Stimulated activated CD4-positive, alpha-beta T cell treated with anti-CD3 and anti-CD28 coated beads, Interleukin-12 subunit alpha, Interleukin-12 subunit beta, amount 100 ng/mL, for 24 hours (primary cell): ENCODE results near the gene ATP13A2.
"Not testable (repeated sequence)": the region's sequence is repeated elsewhere in the genome, so short reads cannot be mapped to it uniquely, and the experiment has no call there.

ENCODE experiments used
- DNase-seq, 2 experiments: peaks; one replicate each; pipeline ENCODE4 v3.0.0-alpha.2; 2020; ENCODE audit warnings: low read depth in 2 of 2

ATP13A2 gene

GRCh38 chr1:16978139-16978538, 33.6 kb downstream of the ATP13A2 start:
- no peak for DNase-seq

- DNase-seq: no peak
Measured at GRCh38 chr1:16977377-16977776, 34.4 kb downstream of the ATP13A2 start.

- no peak for DNase-seq
Measured at GRCh38 chr1:16976966-16977365, 34.8 kb downstream of the ATP13A2 start.

- no peak for DNase-seq
Measured at GRCh38 chr1:16975838-16976237, 35.9 kb downstream of the ATP13A2 start.

- DNase-seq: no peak
Measured at GRCh38 chr1:16975211-16975610, 36.5 kb downstream of the ATP13A2 start.

GRCh38 chr1:16973215-16973614, 38.5 kb downstream of the ATP13A2 start:
- no peak for DNase-seq

GRCh38 chr1:16972189-16972895, 39.4 kb downstream of the ATP13A2 start:
- DNase-seq: no peak

- DNase-seq: no peak
Measured at GRCh38 chr1:16971341-16972188, 40.2 kb downstream of the ATP13A2 start.

- no peak for DNase-seq
Measured at GRCh38 chr1:16970132-16970910, 41.4 kb downstream of the ATP13A2 start.

GRCh38 chr1:16969651-16970050, 42.1 kb downstream of the ATP13A2 start:
- DNase-seq: no peak

- DNase-seq: no peak
Measured at GRCh38 chr1:16969057-16969611, 42.6 kb downstream of the ATP13A2 start.

GRCh38 chr1:16968372-16968771, 43.4 kb downstream of the ATP13A2 start:
- DNase-seq: no peak

GRCh38 chr1:16967962-16968361, 43.8 kb downstream of the ATP13A2 start:
- no peak for DNase-seq

- DNase-seq: no peak
Measured at GRCh38 chr1:16967095-16967575, 44.6 kb downstream of the ATP13A2 start.

- no peak for DNase-seq
Measured at GRCh38 chr1:16966282-16966681, 45.4 kb downstream of the ATP13A2 start.

- DNase-seq: no peak
Measured at GRCh38 chr1:16965486-16966067, 46.2 kb downstream of the ATP13A2 start.

- not testable (repeated sequence) for DNase-seq
Measured at GRCh38 chr1:16964169-16964568, 47.6 kb downstream of the ATP13A2 start.

GRCh38 chr1:16961297-16962133, 50.2 kb downstream of the ATP13A2 start:
- no peak for DNase-seq

- DNase-seq: peak; percentile 60 to 83
Measured at GRCh38 chr1:16960560-16961296, 51.0 kb downstream of the ATP13A2 start.

- no peak for DNase-seq
Measured at GRCh38 chr1:16958475-16958874, 53.3 kb downstream of the ATP13A2 start.
